GM21423 (cell line): ENCODE results near the gene SLC6A11.

Experiments
- ATAC-seq: cut with Tn5 transposase; IDR thresholded peaks from one replicate; pipeline ENCODE4 v1.9.1; 2021; ENCODE audit warnings: mild to moderate bottlenecking, moderate library complexity; ENCODE audit not compliant: unreplicated experiment

The SLC6A11 gene

GRCh38 chr3:10950476-10951294 is 134.7 kb downstream of the SLC6A11 start:
- no peak for ATAC-seq

- ATAC-seq: no peak
Measured at GRCh38 chr3:10951295-10951926, 135.4 kb downstream of the SLC6A11 start.

- ATAC-seq: no peak
Measured at GRCh38 chr3:10952525-10952924, 136.5 kb downstream of the SLC6A11 start.

GRCh38 chr3:10954740-10955139 is 138.7 kb downstream of the SLC6A11 start:
- ATAC-seq: no peak

GRCh38 chr3:10955711-10956453 is 139.9 kb downstream of the SLC6A11 start:
- no peak for ATAC-seq

- ATAC-seq: no peak
Measured at GRCh38 chr3:10956531-10956930, 140.5 kb downstream of the SLC6A11 start.

- ATAC-seq: no peak
Measured at GRCh38 chr3:10956986-10957385, 141.0 kb downstream of the SLC6A11 start.

GRCh38 chr3:10957976-10958749 is 142.1 kb downstream of the SLC6A11 start:
- no peak for ATAC-seq

- no peak for ATAC-seq
Measured at GRCh38 chr3:10960255-10960654, 144.2 kb downstream of the SLC6A11 start.

- ATAC-seq: no peak
Measured at GRCh38 chr3:10961921-10962320, 145.9 kb downstream of the SLC6A11 start.

GRCh38 chr3:10962481-10963036 is 146.5 kb downstream of the SLC6A11 start:
- no peak for ATAC-seq

GRCh38 chr3:10964537-10965167 is 148.6 kb downstream of the SLC6A11 start:
- no peak for ATAC-seq

- ATAC-seq: no peak
Measured at GRCh38 chr3:10968401-10968800, 152.4 kb downstream of the SLC6A11 start.

GRCh38 chr3:10970306-10970960 is 154.4 kb downstream of the SLC6A11 start:
- ATAC-seq: no peak

- ATAC-seq: no peak
Measured at GRCh38 chr3:10972072-10972782, 156.2 kb downstream of the SLC6A11 start.

GRCh38 chr3:10973046-10973595 is 157.1 kb downstream of the SLC6A11 start:
- ATAC-seq: no peak

GRCh38 chr3:10974131-10974530 is 158.1 kb downstream of the SLC6A11 start:
- no peak for ATAC-seq

- no peak for ATAC-seq
Measured at GRCh38 chr3:10974746-10975375, 158.8 kb downstream of the SLC6A11 start.
